ENCODE measurements around the gene NR4A1.

NR4A1 gene

DNA sequence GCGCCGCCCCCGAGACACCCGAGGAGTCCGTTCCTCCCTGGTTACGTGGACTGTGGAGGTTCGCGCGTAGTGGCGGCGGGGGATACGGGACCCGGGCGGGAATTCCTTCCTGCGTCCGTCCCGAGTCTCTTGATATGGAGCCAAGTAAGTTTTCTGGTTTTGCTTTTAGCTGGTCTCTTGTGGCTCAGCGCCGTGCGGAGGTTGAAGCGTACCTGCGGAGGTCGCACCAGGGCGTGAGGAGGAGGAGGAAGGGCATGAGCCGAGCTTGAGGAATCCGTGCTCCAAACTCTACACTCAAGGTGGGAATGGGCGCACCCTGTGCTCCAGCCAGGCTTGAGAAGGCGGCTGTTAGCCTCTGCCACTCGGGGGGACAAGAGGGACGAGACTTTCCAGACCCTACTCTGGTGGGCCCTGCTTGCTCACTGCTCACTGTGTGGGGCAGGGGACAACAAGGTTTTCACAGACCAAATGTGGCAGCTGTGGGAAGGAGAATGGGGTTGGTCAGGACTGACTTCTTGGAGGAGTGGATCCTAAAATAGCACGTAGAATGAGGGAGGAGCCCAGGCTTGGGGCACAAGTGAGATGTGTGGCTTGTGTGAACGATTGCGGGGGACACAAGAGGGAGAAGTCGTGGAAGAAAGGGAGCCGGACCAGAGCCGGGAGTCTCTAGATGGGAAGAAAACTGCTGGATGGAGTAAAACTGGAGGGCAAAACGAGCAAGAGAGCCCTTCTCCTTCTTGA is 19.1 kb downstream of the NR4A1 start:
- in situ Hi-C loops (cut with MboI; ENCODE audit: low sequenced_read_pairs, unreplicated experiment): no loop called here
- DNase-seq (ENCODE audit: low spot score): no peak
- TF ChIP-seq, protein P1, sequence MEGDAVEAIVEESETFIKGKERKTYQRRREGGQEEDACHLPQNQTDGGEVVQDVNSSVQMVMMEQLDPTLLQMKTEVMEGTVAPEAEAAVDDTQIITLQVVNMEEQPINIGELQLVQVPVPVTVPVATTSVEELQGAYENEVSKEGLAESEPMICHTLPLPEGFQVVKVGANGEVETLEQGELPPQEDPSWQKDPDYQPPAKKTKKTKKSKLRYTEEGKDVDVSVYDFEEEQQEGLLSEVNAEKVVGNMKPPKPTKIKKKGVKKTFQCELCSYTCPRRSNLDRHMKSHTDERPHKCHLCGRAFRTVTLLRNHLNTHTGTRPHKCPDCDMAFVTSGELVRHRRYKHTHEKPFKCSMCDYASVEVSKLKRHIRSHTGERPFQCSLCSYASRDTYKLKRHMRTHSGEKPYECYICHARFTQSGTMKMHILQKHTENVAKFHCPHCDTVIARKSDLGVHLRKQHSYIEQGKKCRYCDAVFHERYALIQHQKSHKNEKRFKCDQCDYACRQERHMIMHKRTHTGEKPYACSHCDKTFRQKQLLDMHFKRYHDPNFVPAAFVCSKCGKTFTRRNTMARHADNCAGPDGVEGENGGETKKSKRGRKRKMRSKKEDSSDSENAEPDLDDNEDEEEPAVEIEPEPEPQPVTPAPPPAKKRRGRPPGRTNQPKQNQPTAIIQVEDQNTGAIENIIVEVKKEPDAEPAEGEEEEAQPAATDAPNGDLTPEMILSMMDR (IDR thresholded peaks at IDR 0.05; ENCODE audit: borderline replicate concordance, control extremely low read depth, extremely low read depth, insufficient read depth, missing control alignments): no peak

DNA sequence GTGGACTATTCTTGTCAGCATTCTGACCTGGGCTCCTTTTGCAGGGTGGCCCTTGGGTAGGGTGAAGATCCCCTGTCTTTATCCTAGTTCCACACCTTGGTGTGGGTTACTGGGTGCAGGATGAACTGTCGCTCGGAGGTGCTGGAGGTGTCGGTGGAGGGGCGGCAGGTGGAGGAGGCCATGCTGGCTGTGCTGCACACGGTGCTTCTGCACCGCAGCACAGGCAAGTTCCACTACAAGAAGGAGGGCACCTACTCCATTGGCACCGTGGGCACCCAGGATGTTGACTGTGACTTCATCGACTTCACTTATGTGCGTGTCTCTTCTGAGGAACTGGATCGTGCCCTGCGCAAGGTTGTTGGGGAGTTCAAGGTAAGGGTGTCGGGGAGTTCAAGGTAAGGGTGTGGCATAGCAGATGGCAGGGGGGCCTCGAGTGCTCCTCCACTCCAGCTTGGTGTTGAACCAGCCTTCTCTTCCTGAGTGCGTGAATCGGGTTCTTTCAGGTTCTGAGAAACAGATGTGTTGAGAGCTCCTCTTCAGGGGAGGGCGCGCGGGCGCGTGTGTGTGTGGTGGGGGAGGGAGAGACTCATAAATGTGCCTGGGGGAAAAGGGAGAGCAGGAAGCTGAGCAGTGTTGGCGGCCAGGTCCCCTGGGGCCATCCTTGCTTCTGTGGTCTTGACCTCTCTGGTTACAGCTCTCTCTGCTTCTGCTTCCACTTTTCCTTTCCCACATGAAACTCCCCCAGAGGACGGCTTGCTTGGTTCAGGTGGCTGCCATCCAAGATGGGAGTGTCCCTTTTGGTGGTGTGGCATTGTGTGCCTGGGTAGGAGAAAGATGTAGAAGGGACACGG is 22.5 kb downstream of the NR4A1 start:
- in situ Hi-C loops (cut with MboI; ENCODE audit: low sequenced_read_pairs, unreplicated experiment): no loop called here
- no peak for DNase-seq (ENCODE audit: low spot score)
- TF ChIP-seq, protein P1 (IDR thresholded peaks at IDR 0.05; ENCODE audit: borderline replicate concordance, control extremely low read depth, extremely low read depth, insufficient read depth, missing control alignments): no peak

DNA sequence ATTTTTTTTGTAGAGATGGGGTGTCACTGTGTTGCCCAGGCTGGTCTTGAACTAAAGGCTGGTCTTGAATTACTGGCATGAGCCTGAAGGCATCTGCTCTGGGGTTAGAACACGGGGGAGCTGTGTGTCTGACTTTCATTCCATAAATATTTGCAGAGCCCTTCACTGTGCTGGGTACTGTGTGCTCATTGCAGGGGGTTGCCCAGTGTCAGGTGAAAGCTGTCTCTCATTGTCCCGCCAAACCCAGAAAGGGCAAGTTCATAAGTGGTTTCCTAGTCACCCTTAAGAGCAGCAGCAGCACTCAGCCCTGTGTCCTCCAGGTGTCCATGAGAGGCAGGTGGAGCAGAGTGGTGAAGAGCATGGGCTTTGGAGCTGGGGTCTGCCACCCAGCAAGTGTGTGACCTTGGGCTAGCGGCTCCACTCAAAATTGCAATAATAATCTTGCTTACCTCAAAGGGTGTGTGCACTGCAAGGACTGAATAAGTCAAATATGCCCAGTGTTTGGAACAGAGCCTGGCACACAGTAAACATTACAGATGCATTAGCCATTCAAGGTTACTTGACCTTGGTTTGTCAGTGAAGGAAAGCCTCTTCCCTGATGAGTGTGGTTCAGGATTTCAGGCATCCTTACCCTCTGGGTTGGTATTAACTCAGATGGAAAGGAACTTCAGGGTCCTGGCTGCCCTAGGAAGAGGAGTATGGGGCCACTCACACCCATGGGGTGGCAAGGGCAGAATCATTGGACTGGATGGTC is 23.9 kb downstream of the NR4A1 start:
- in situ Hi-C loops (cut with MboI; ENCODE audit: low sequenced_read_pairs, unreplicated experiment): no loop called here
- TF ChIP-seq, protein P1 (IDR thresholded peaks at IDR 0.05; ENCODE audit: borderline replicate concordance, control extremely low read depth, extremely low read depth, insufficient read depth, missing control alignments): no peak
- DNase-seq (ENCODE audit: low spot score): no peak

DNA sequence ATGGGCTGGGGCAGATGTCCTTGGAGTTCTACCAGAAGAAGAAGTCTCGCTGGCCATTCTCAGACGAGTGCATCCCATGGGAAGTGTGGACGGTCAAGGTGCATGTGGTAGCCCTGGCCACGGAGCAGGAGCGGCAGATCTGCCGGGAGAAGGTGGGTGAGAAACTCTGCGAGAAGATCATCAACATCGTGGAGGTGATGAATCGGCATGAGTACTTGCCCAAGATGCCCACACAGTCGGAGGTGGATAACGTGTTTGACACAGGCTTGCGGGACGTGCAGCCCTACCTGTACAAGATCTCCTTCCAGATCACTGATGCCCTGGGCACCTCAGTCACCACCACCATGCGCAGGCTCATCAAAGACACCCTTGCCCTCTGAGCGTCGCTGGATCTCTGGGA is 25.6 kb downstream of the NR4A1 start:
- in situ Hi-C loops (cut with MboI; ENCODE audit: low sequenced_read_pairs, unreplicated experiment): no loop called here
- TF ChIP-seq, protein P1 (IDR thresholded peaks at IDR 0.05; ENCODE audit: borderline replicate concordance, control extremely low read depth, extremely low read depth, insufficient read depth, missing control alignments): no peak
- no peak for DNase-seq (ENCODE audit: low spot score)

DNA sequence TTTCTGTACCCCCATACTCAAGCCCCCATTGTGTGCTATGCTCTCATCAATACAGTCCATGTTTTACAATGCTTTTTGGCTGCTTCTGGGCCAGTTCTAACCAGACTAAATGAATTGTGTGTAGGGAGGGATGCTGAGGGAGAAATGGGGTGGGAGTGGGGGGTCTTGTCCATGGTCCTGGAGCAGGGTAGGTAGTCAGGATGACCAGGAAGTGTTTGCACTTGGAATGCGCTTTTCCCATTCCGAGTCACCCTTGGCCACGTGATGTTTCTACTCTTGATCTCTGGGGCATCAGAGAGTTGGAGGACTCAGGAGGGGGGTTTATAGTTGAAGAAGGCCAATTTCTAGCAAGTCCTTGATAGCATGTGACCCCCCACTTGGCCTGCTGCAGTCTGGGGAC is 27.0 kb downstream of the NR4A1 start:
- in situ Hi-C loops (cut with MboI; ENCODE audit: low sequenced_read_pairs, unreplicated experiment): no loop called here
- TF ChIP-seq, protein P1 (IDR thresholded peaks at IDR 0.05; ENCODE audit: borderline replicate concordance, control extremely low read depth, extremely low read depth, insufficient read depth, missing control alignments): no peak
- no peak for DNase-seq (ENCODE audit: low spot score)

All from GM13976 (cell line).